ENCODE data around the gene TMEM125.

The TMEM125 gene

GRCh38 chr1:43269627-43270375 is at the start of gene TMEM125:
TMEM125 (plus strand) TSS chr1:43269983; CDS start chr1:43272723, 2,740 bp downstream.
- DNase-seq (ENCODE audit: low spot score): no peak

DNA sequence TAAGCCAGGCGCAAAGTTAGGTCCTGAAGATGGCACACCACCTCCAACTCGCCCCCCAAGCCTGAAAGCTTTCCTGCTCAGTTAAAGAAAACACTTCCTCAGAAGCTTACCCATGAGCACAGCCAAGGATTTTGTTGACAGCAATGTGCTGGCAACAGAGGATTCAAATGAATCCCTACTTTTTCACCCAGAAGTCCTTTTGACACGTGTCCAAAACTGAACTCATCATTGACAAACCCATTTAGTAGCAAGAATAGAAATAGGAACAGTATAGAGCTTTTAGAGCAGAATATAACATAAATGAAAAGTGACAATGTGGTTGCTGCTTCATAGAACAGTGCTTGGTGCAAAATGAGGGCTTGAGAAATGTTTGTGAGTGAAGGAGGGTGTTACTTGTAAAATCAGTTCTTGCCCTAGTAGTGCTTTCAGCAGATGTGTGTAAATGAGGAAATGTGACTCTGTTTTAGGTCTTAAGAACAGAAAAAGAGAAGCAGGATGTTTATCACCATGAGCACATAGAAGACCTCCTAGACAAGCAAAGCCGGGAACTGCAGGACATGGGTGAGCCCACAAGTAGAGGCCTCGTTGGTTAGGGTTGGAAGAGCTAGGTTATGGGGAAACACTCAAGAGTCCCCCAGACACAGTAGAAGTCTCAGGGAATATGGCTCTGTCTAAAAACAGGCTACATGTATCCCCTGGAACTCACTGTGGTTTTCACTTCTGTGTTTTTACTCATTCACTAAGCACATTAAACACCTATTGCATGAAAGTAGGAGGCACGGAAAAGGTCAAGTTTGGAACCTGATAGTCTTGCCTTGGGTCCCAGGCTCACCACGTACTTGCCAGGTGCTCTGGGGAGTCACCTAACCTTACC is 48.6 kb upstream of the TMEM125 start:
- no peak for DNase-seq (ENCODE audit: low spot score)

GRCh38 chr1:43221797-43222196 is 48.0 kb upstream of the TMEM125 start:
- no peak for DNase-seq (ENCODE audit: low spot score)

GRCh38 chr1:43222879-43223278 is 46.9 kb upstream of the TMEM125 start:
- DNase-seq (ENCODE audit: low spot score): no peak

DNA sequence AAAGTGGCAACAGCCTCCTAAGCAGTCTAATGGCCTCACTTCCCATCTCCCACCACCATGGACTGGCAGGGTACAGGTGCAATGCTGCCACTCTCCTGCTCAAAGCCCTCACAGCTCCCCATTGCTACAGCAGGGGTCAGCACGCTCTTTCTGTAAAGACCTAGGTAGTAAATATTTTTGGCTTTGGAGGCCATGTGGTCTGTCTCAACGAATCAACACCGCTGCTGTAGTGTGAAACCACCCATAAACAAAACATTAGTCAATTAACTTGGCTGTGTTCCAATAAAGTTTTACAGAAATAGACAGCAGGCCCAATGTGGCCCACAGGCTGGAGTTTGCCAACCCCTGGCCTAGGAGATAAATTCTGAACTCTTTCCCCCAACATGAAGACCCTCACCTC is 44.6 kb upstream of the TMEM125 start:
- DNase-seq (ENCODE audit: low spot score): peak; percentile 59

- DNase-seq (ENCODE audit: low spot score): peak; percentile 66
These were observed 42.5 kb upstream of the TMEM125 start for GRCh38 chr1:43227143-43227764.

DNA sequence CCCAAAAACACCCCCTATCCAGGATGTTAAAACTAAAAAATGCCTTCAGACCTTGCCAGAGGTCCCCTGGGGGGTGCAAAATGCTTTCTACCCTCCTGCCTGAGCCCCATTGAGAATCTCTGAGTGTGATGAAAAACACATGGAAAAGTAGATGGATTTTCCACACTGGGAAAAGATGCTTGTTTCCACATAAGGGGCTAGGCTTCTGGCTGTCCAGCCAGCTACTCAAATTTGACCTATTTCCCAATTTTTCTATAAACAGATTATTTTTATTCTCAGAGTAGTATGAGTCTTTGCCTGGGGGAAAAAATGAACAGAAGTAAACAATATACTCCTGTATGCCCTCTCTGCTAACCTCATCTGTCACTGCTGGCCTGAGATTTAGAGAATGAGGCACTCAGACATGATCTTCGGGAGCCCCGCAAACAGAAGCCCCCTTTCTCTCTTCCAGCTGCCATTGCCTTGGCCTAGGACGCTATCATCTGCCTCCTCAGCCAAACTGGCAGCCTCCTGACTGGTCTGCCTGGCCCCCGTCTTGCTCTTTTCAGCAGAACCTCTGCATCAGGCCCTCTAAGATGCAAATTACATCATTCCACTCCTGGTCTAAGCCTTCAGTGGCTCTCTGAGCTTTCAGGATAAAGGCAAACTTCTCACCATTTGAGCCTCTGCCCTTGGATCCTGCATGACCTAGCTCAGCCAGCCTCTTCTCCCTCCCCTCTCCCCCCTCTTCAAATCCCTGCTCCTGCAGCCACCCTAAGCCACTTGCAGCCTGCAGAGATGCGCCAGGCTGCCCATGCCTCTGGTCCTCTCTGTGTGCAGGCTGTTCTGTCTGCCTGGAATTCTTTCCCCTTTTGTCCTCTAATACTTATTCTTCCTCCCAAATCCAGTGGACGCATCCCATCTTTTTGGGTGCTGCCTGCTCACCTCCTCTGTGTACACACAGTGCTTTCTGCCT is 39.7 kb upstream of the TMEM125 start:
- no peak for DNase-seq (ENCODE audit: low spot score)

DNA sequence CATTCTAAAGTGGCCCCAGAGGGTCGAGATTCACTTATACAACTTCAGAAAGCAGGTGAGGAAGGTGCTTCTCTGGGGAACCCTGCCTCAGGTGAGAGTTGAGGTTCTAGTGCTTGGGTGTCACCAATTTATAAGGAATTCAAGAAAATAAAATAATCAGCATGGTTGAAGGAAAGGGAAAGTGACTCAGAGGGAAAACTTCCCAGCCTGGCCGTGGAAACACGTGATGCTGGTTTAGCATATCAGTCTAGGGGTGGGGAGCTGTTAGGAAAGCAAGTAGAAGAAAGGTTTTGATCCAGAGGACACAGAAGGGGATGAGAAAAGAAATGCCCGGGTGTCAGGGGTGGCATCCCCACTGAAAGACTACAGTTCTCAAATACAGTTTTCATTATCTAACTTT is 37.7 kb upstream of the TMEM125 start:
- peak; percentile 67 for DNase-seq (ENCODE audit: low spot score)

DNA sequence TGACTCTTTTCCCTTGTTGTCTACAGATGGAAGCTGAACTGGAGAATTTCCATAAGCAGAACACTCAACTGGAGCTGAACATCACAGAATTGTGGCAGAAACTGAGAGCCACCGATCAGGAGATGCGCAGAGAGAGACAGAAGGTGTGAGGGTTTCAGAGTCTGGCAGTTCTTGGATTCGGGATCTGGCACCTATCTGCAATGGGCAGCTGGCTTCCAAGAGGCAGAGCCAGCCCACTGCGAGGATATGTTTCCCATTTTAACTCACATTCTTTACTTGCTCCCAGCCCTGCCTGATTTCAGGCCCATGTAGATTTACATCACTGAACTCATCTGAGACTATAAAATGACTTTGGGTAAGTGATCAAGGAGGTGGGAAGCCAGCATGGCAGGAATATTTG is 37.3 kb upstream of the TMEM125 start:
- no peak for DNase-seq (ENCODE audit: low spot score)

DNA sequence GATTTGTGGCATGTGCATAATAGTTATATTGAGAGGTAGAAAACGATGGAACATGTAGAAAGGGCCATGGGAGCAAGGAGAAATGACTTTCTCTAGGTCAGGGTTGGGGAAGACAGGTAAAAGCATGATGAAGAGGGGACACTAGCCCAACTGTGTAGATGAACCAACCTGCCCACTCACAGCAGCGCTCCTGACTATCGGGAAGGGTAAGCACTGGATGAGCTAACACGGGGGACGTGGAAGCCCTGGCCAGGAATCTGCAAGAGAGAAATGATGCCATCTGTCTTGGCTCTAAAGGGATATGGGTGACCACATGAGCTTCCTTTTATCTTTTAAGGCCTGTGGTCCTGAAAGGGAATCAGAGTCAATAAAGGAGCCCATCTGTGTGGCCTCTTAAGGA is 36.2 kb upstream of the TMEM125 start:
- DNase-seq (ENCODE audit: low spot score): no peak

DNA sequence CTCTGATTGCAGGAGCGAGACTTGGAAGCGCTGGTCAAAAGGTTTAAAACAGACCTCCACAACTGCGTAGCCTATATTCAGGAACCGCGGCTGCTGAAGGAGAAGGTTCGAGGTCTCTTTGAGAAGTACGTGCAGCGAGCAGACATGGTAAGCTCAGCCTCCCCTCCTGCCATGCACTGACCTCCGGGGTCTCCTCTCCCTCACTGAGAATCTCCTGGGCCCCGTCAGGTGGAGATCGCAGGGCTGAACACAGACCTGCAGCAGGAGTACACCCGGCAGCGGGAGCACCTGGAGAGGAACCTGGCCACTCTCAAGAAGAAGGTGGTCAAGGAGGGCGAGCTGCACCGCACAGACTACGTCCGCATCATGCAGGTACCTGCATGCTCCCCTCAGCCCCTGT is 35.5 kb upstream of the TMEM125 start:
- no peak for DNase-seq (ENCODE audit: low spot score)

GRCh38 chr1:43235040-43235439 is 34.7 kb upstream of the TMEM125 start:
- DNase-seq (ENCODE audit: low spot score): no peak

GRCh38 chr1:43235451-43236121 is 34.2 kb upstream of the TMEM125 start:
- no peak for DNase-seq (ENCODE audit: low spot score)

DNA sequence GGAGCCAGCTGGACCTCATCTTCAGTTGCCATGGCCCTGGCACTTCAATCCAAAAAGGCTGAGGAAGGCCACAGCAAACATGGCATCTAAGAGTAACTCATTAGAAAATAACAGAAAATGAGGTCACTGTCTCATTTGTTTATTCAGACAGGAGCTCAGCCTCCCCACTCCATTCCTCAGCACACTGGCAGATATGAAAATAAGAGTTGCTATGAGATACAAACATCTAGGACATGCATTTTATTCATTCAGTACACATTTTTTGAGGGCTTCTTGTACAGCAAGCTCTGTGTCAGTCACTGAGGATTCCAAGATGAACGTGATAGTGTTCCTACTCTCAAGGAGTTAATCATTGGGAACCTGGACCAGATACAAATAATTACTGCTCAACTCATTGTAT is 32.7 kb upstream of the TMEM125 start:
- no peak for DNase-seq (ENCODE audit: low spot score)

DNA sequence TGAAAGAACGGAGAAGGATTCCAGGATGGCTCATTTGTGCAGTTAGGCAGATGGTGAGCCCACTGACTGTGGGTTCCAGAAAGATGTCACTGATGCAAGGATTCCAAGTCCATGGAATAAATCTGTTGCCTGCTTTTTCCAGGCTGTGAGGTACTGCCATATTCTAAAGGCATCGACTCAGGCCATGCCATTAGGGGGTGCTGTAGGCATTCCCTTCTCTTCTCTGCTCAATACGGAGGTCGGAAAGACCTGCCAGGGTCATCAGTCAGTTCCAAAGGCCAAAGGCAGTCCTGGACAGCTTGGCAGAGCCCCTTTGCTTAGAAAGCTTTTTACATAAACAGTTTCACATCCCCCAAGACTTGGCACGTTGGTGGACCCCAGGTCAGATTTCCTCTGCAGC is 31.7 kb upstream of the TMEM125 start:
- DNase-seq (ENCODE audit: low spot score): peak; percentile 81

GRCh38 chr1:43238991-43239469 is 30.8 kb upstream of the TMEM125 start:
- DNase-seq (ENCODE audit: low spot score): no peak

DNA sequence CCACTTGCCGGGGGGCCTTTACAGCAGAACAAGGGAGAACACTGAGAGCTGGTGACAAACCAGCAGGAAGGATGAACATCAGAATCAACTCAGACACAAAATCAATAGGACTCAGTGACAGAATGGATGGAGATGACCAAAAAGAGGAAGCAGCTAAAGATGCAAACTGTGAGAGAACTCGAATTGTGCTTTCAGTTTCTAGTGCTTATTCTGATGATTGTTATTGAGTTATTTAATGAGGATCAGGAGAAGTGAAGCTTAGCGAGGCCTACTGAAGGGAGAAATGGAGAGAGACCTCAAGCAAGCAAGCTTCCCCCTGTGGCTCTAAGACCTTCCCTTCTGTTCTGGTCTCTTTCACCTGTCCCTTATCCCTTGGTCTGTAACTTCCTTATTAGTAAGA is 30.3 kb upstream of the TMEM125 start:
- no peak for DNase-seq (ENCODE audit: low spot score)

DNA sequence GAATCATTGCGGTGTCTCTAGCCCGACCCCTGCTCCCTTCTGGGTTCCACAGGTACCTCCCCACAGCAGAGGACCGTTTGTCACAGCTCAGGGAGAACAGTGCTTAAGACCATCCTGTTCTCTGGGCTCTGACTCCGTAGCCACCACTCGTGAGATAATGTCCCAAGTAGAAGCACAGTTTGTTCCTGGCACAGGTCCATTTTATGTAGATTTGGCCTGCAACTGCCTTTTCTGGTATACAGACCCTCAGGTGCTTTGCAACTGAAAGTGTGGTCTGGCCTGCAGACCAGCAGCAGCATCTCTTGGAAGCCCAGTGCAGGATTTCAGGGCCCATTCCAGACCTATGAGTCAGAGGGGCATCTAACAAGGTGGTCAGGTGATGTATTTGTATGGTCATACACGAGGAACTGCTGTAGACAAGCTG is 28.4 kb upstream of the TMEM125 start:
- DNase-seq (ENCODE audit: low spot score): peak; percentile 48

DNA sequence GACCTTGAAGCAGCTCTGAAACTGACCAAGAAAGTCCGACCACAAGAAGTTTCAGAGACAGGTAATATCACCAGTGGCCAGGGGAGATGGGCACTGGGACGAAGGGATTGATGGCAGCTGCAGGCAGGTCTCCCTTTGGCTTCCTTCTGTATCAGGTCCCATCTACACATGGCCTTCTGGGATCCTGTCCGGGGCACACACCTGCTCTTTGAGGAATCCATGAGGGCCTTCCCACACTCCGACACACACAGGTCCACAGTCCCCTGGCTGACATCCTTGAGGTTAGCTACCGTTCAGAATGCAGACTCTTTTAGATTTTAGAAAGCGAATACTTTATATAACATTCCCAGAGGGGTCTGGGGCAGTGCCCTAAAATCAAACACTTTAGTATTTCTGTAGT is 26.5 kb upstream of the TMEM125 start:
- DNase-seq (ENCODE audit: low spot score): no peak

DNA sequence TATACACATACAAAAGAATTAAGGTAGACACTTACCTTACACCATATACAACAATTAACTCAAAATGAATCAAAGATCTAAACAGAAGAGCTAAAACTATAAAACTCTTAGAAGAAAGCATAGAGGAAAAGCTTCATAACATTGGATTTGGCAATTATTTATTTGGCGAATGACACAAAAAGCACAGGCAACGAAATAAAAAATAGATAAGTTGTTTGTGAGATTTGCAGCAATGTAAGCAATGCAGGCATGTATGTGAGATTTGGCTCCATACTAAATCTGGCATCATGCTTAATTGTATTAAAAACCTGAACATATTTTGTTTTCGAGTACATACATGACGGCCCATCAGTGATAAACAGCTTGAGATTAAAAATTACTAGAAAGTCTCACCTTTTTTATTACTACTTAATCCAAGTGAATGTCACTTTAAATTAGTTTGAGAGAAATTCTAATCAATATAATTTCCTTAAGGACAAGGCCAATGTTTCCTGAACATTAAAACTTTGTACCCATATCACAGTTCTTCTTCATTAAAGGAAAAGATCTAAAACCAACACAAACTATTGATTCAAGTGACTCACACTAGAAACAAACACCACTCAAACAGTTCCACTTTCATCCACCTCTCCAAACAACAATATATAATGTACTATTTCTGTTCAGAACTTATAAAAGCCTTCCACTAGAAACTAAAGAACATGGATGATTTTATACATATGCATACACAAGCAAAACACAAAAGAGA is 23.1 kb upstream of the TMEM125 start:
- no peak for DNase-seq (ENCODE audit: low spot score)

All from kidney capillary endothelial cell (primary cell).